ENCODE measurements around the gene FOXJ3. TPM values are rescaled to one million over a fixed set of nuclear protein-coding genes. Genes with fewer than 3 reads are reported as not detected.
A peak's percentile ranks its signal among the peaks of the same experiment; 100 is the strongest.

The FOXJ3 gene
- total RNA-seq, result 10 to 100 TPM; 41.5 to 44.5 TPM

GRCh38 chr1:42335050-42335808, at the start of gene FOXJ3:
TSS of gene FOXJ3 (minus strand) at chr1:42335235. CDS start at chr1:42311093, 24,142 bp downstream.
- Mint-ChIP-seq H3K4me1 (ENCODE audit: low read depth) (peaks cover 38% of the 10 kb centered on the region), H3K4me3 (peak within 1 kb of the TSS; percentile 93), H3K9me3 (ENCODE audit: insufficient read depth) (no peaks in the 10 kb centered on the region), H3K36me3 (ENCODE audit: low read depth) (peaks cover 9% of the 10 kb centered on the region), H3K27ac (peak within 1 kb of the TSS; percentile 87), H3K27me3 (ENCODE audit: low read depth) (no peaks in the 10 kb centered on the region)
- ChIA-PET POLR2A (interaction anchor here (1.2 kb wide), 2 partner anchors 14 to 432 kb away, joined by 5 to 6 read pairs; partner anchors contain the start of genes C1orf50 and P3H1), CTCF (interaction anchor here (1.9 to 2.0 kb wide), 2 partner anchors 18 to 20 kb away, joined by 7 to 9 read pairs; no protein-coding TSS in a partner anchor)
- peak; percentile 92 for ATAC-seq
- DNase-seq, result peak; percentile 93

GRCh38 chr1:42381280-42381673, 46.2 kb upstream of the FOXJ3 start:
- ChIA-PET POLR2A (no interaction called here), CTCF (no interaction called here)
- Mint-ChIP-seq H3K4me1 (ENCODE audit: low read depth) (peaks cover 8% of the 10 kb centered on the region), H3K4me3 (peak overlapping the region; percentile 70), H3K36me3 (ENCODE audit: low read depth) (no peaks in the 10 kb centered on the region), H3K27ac (no peak overlapping the region), H3K9me3 (ENCODE audit: insufficient read depth) (no peaks in the 10 kb centered on the region), H3K27me3 (ENCODE audit: low read depth) (peaks cover 48% of the 10 kb centered on the region)
- ATAC-seq (no peak), DNase-seq (no peak)

- peaks cover 48% of the 10 kb centered on the region for H3K27me3 Mint-ChIP-seq (ENCODE audit: low read depth)
- POLR2A ChIA-PET, result no interaction called here
- DNase-seq (peak; percentile 48), ATAC-seq (peak; percentile 89)
- H3K9me3 Mint-ChIP-seq (ENCODE audit: insufficient read depth), result no peaks in the 10 kb centered on the region
- H3K27ac Mint-ChIP-seq, result no peak within 1 kb of the TSS
- CTCF ChIA-PET, result no interaction called here
- no peaks in the 10 kb centered on the region for H3K36me3 Mint-ChIP-seq (ENCODE audit: low read depth)
- H3K4me1 Mint-ChIP-seq (ENCODE audit: low read depth), result peaks cover 8% of the 10 kb centered on the region
- peak within 1 kb of the TSS; percentile 71 for H3K4me3 Mint-ChIP-seq
Measured at GRCh38 chr1:42380586-42381279, 45.7 kb upstream of the FOXJ3 start, which contains the start of gene RIMKLA. TSS of gene RIMKLA (plus strand) at chr1:42380792. CDS start at chr1:42380935, 143 bp downstream.

- Mint-ChIP-seq H3K27me3 (ENCODE audit: low read depth) (peaks cover 43% of the 10 kb centered on the region), H3K4me3 (peak overlapping the region; percentile 71), H3K9me3 (ENCODE audit: insufficient read depth) (no peaks in the 10 kb centered on the region), H3K27ac (no peak overlapping the region), H3K36me3 (ENCODE audit: low read depth) (no peaks in the 10 kb centered on the region), H3K4me1 (ENCODE audit: low read depth) (peaks cover 8% of the 10 kb centered on the region)
- ChIA-PET POLR2A (no interaction called here), CTCF (no interaction called here)
- DNase-seq (peak; percentile 25), ATAC-seq (peak; percentile 64)
Measured at GRCh38 chr1:42379794-42380585, 45.0 kb upstream of the FOXJ3 start.

GRCh38 chr1:42372796-42373195, 37.8 kb upstream of the FOXJ3 start:
- ChIA-PET CTCF (no interaction called here), POLR2A (no interaction called here)
- Mint-ChIP-seq H3K9me3 (ENCODE audit: insufficient read depth) (no peaks in the 10 kb centered on the region), H3K27ac (no peak overlapping the region), H3K4me3 (no peak overlapping the region), H3K27me3 (ENCODE audit: low read depth) (peaks cover 25% of the 10 kb centered on the region), H3K36me3 (ENCODE audit: low read depth) (no peaks in the 10 kb centered on the region), H3K4me1 (ENCODE audit: low read depth) (no peaks in the 10 kb centered on the region)
- DNase-seq (no peak), ATAC-seq (no peak)

GRCh38 chr1:42370876-42371549, 36.0 kb upstream of the FOXJ3 start:
- no peaks in the 10 kb centered on the region for H3K9me3 Mint-ChIP-seq (ENCODE audit: insufficient read depth)
- POLR2A ChIA-PET, result no interaction called here
- DNase-seq (no peak), ATAC-seq (no peak)
- no peaks in the 10 kb centered on the region for H3K4me1 Mint-ChIP-seq (ENCODE audit: low read depth)
- CTCF ChIA-PET, result no interaction called here
- no peak overlapping the region for H3K4me3 Mint-ChIP-seq
- H3K27me3 Mint-ChIP-seq (ENCODE audit: low read depth), result peaks cover 17% of the 10 kb centered on the region
- no peaks in the 10 kb centered on the region for H3K36me3 Mint-ChIP-seq (ENCODE audit: low read depth)
- no peak overlapping the region for H3K27ac Mint-ChIP-seq

GRCh38 chr1:42369471-42369870, 34.4 kb upstream of the FOXJ3 start:
- H3K4me3 Mint-ChIP-seq, result no peak overlapping the region
- no peaks in the 10 kb centered on the region for H3K36me3 Mint-ChIP-seq (ENCODE audit: low read depth)
- H3K9me3 Mint-ChIP-seq (ENCODE audit: insufficient read depth), result no peaks in the 10 kb centered on the region
- ChIA-PET POLR2A (no interaction called here), CTCF (interaction anchor here (1.4 kb wide), 1 partner anchor 16 kb away, joined by 3 read pairs; no protein-coding TSS in a partner anchor)
- no peak overlapping the region for H3K27ac Mint-ChIP-seq
- ATAC-seq (no peak), DNase-seq (no peak)
- H3K4me1 Mint-ChIP-seq (ENCODE audit: low read depth), result no peaks in the 10 kb centered on the region
- H3K27me3 Mint-ChIP-seq (ENCODE audit: low read depth), result peaks cover 17% of the 10 kb centered on the region

- ATAC-seq, result no peak
- no peaks in the 10 kb centered on the region for H3K36me3 Mint-ChIP-seq (ENCODE audit: low read depth)
- CTCF ChIA-PET, result no interaction called here
Measured at GRCh38 chr1:42368096-42368795, 33.2 kb upstream of the FOXJ3 start.

GRCh38 chr1:42365118-42365517, 30.1 kb upstream of the FOXJ3 start:
- H3K36me3 Mint-ChIP-seq (ENCODE audit: low read depth), result no peaks in the 10 kb centered on the region
- DNase-seq, result no peak
- no peaks in the 10 kb centered on the region for H3K4me1 Mint-ChIP-seq (ENCODE audit: low read depth)
- POLR2A ChIA-PET, result interaction anchor here (0.6 kb wide), 1 partner anchor 9 kb away, joined by 4 read pairs; no protein-coding TSS in a partner anchor
- CTCF ChIA-PET, result no interaction called here
- peaks cover 12% of the 10 kb centered on the region for H3K27me3 Mint-ChIP-seq (ENCODE audit: low read depth)
- H3K27ac Mint-ChIP-seq, result no peak overlapping the region
- H3K9me3 Mint-ChIP-seq (ENCODE audit: insufficient read depth), result no peaks in the 10 kb centered on the region
- no peak for ATAC-seq
- H3K4me3 Mint-ChIP-seq, result no peak overlapping the region

More at GRCh38 chr1:42368096-42368795, 33.2 kb upstream of the FOXJ3 start:
- H3K4me1 Mint-ChIP-seq (ENCODE audit: low read depth), result no peaks in the 10 kb centered on the region
- no peaks in the 10 kb centered on the region for H3K9me3 Mint-ChIP-seq (ENCODE audit: insufficient read depth)
- no peak for DNase-seq
- peaks cover 17% of the 10 kb centered on the region for H3K27me3 Mint-ChIP-seq (ENCODE audit: low read depth)
- POLR2A ChIA-PET, result no interaction called here
- no peak overlapping the region for H3K27ac Mint-ChIP-seq
- no peak overlapping the region for H3K4me3 Mint-ChIP-seq

GRCh38 chr1:42364542-42364941, 29.5 kb upstream of the FOXJ3 start:
- H3K4me3 Mint-ChIP-seq, result no peak overlapping the region

GRCh38 chr1:42364089-42364488, 29.1 kb upstream of the FOXJ3 start:
- Mint-ChIP-seq H3K27ac (no peak overlapping the region), H3K4me1 (ENCODE audit: low read depth) (no peaks in the 10 kb centered on the region), H3K9me3 (ENCODE audit: insufficient read depth) (no peaks in the 10 kb centered on the region), H3K36me3 (ENCODE audit: low read depth) (no peaks in the 10 kb centered on the region), H3K27me3 (ENCODE audit: low read depth) (peaks cover 8% of the 10 kb centered on the region), H3K4me3 (no peak overlapping the region)
- CTCF ChIA-PET, result no interaction called here
- POLR2A ChIA-PET, result no interaction called here
- ATAC-seq (no peak), DNase-seq (no peak)

More at GRCh38 chr1:42364542-42364941, 29.5 kb upstream of the FOXJ3 start:
- H3K27ac Mint-ChIP-seq, result no peak overlapping the region
- no peak for ATAC-seq
- H3K9me3 Mint-ChIP-seq (ENCODE audit: insufficient read depth), result no peaks in the 10 kb centered on the region
- peaks cover 9% of the 10 kb centered on the region for H3K27me3 Mint-ChIP-seq (ENCODE audit: low read depth)
- no peaks in the 10 kb centered on the region for H3K4me1 Mint-ChIP-seq (ENCODE audit: low read depth)
- no peak for DNase-seq
- H3K36me3 Mint-ChIP-seq (ENCODE audit: low read depth), result no peaks in the 10 kb centered on the region
- ChIA-PET CTCF (no interaction called here), POLR2A (no interaction called here)
